Activated CD4-positive, alpha-beta T cell treated with anti-CD3 and anti-CD28 coated beads, Interleukin-2, Interleukin-6, amounts not matched to agents 100 ng/mL and 50 ng/mL, durations not matched to agents 16 hours and 8 hours (primary cell): ENCODE data around the gene BTG2.
A peak's percentile ranks its signal among the peaks of the same experiment; 100 is the strongest.
"Not testable (repeated sequence)": the region's sequence is repeated elsewhere in the genome, so short reads cannot be mapped to it uniquely, and the experiment has no call there.

Source experiments
- DNase-seq: peaks from one replicate; pipeline ENCODE4 v3.0.0-alpha.2; 2020

BTG2 gene

GRCh38 chr1:203296460-203297073, 8.8 kb upstream of the BTG2 start:
- DNase-seq = no peak

- no peak for DNase-seq
Measured at GRCh38 chr1:203299169-203299568, 6.2 kb upstream of the BTG2 start.

- not testable (repeated sequence) for DNase-seq
Measured at GRCh38 chr1:203299719-203300429, 5.4 kb upstream of the BTG2 start.

- DNase-seq = no peak
Measured at GRCh38 chr1:203300441-203301330, 4.6 kb upstream of the BTG2 start.

GRCh38 chr1:203301331-203301668, 4.0 kb upstream of the BTG2 start:
- no peak for DNase-seq

- no peak for DNase-seq
Measured at GRCh38 chr1:203302456-203302855, 2.9 kb upstream of the BTG2 start.

GRCh38 chr1:203302894-203303293, 2.4 kb upstream of the BTG2 start:
- no peak for DNase-seq

- DNase-seq = no peak
Measured at GRCh38 chr1:203304391-203304918, 864 bp upstream of the BTG2 start.

- DNase-seq = no peak
Measured at GRCh38 chr1:203305809-203306088, 430 bp downstream of the BTG2 start.

- DNase-seq = peak; percentile 55
Measured at GRCh38 chr1:203306089-203306964, 1.0 kb downstream of the BTG2 start.

GRCh38 chr1:203306965-203307541, 1.7 kb downstream of the BTG2 start:
- peak; percentile 55 for DNase-seq

- DNase-seq = peak; percentile 13
Measured at GRCh38 chr1:203307641-203308126, 2.4 kb downstream of the BTG2 start.

GRCh38 chr1:203308328-203308922, 3.1 kb downstream of the BTG2 start:
- DNase-seq = peak; percentile 14

- DNase-seq = no peak
Measured at GRCh38 chr1:203308923-203309331, 3.6 kb downstream of the BTG2 start.

- no peak for DNase-seq
Measured at GRCh38 chr1:203311368-203312301, 6.3 kb downstream of the BTG2 start.

- DNase-seq = not testable (repeated sequence)
Measured at GRCh38 chr1:203314025-203314759, 8.9 kb downstream of the BTG2 start.

- no peak for DNase-seq
Measured at GRCh38 chr1:203316626-203317093, 11.3 kb downstream of the BTG2 start.

GRCh38 chr1:203317429-203318228, 12.3 kb downstream of the BTG2 start:
- DNase-seq = no peak

- no peak for DNase-seq
Measured at GRCh38 chr1:203318229-203318517, 12.9 kb downstream of the BTG2 start.
